ENCODE measurements around the gene PLCB1. TPM values are rescaled to one million over a fixed set of nuclear protein-coding genes. Genes with fewer than 3 reads are reported as not detected.

The PLCB1 gene
- total RNA-seq, 1 experiment from 2014 or later = 4.4 TPM

DNA sequence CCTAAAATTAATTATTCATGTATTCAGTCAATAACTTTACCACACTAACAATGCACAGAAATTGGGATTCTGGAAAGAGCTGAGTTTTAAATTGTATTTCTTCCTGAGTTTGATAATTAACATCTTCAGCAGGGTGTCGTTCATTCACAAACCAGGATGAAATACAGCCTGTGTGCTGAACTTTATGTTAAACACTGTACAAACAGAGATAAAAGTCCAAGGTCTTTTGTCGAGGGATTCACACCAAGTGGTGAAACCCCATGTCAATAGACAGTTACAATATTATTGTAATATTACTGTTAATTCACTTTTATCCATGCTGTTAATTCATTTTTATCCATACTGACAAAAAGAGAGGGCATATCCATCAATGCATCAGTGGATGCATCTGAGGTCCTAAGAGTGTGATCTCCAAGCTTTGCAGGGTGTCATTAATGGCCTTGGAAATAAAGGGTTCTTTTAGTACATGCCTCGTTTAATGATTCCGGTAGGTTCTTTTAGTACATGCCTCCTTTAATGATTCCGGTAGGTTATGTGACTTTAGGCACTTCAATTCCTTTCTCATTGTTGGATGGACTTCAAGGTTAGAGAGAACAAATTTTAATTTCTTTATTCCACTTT lies 234.3 kb downstream of the PLCB1 start:
- ChIA-PET CTCF (no interaction called here), POLR2A (ENCODE audit: unreplicated experiment) (no interaction called here)

DNA sequence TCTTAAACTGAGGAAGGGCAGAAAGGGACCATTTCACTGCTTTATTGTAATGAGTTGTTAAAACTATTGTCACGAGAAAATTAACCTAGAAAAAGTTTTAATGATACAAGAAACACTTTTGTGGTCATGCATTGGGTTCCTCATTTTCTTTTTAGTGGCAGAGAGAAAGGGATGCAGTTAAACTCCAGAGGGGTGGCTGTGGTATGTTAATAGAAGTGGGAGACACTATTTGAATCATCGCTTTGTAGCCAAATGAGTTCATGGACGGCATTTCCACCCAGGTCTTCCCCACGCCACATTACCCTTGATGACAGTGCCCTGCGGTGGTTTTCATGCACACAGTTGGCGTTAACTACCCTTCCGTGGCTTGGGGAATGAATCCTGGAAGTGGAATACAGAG lies 235.6 kb downstream of the PLCB1 start:
- H3F3A ChIP-seq (ENCODE audit: low read length, unreplicated experiment) = no peaks in the 10 kb centered on the region
- peaks cover 69% of the 10 kb centered on the region for H3K27me3 ChIP-seq (ENCODE audit: low read length)
- no peak for TF ChIP-seq EZH2 (IDR thresholded peaks at IDR 0.05; ENCODE audit: low read length, unreplicated experiment)
- no peak for TF ChIP-seq EZH2phosphoT487 (IDR thresholded peaks at IDR 0.05; ENCODE audit: borderline replicate concordance, low read length)
- TF ChIP-seq, protein P1, sequence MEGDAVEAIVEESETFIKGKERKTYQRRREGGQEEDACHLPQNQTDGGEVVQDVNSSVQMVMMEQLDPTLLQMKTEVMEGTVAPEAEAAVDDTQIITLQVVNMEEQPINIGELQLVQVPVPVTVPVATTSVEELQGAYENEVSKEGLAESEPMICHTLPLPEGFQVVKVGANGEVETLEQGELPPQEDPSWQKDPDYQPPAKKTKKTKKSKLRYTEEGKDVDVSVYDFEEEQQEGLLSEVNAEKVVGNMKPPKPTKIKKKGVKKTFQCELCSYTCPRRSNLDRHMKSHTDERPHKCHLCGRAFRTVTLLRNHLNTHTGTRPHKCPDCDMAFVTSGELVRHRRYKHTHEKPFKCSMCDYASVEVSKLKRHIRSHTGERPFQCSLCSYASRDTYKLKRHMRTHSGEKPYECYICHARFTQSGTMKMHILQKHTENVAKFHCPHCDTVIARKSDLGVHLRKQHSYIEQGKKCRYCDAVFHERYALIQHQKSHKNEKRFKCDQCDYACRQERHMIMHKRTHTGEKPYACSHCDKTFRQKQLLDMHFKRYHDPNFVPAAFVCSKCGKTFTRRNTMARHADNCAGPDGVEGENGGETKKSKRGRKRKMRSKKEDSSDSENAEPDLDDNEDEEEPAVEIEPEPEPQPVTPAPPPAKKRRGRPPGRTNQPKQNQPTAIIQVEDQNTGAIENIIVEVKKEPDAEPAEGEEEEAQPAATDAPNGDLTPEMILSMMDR (conservative IDR thresholded peaks at IDR 0.05; ENCODE audit: low read depth, low read length) = no peak
- H3K9me3 ChIP-seq (ENCODE audit: low read length) = no peaks in the 10 kb centered on the region
- no peaks in the 10 kb centered on the region for H3K79me2 ChIP-seq (ENCODE audit: low read length)
- H3K36me3 ChIP-seq (ENCODE audit: low read depth, low read length) = no peaks in the 10 kb centered on the region
- no peak overlapping the region for H3K4me2 ChIP-seq (ENCODE audit: low read length)
- H3K4me3 ChIP-seq (ENCODE audit: low read length) = no peak overlapping the region
- ChIA-PET POLR2A (ENCODE audit: unreplicated experiment) (no interaction called here), CTCF (no interaction called here)
- ATAC-seq = no peak
- no peak overlapping the region for H3K9ac ChIP-seq (ENCODE audit: low read length)
- DNase-seq = no peak
- no TSS peak for BruUV-seq (replicated peaks)
- no peaks in the 10 kb centered on the region for H3K9me2 ChIP-seq (replicated peaks; ENCODE audit: low read length)
- intact Hi-C loops (cut with micrococcal nuclease) = no loop called here
- no peaks in the 10 kb centered on the region for H3K4me1 ChIP-seq (ENCODE audit: insufficient read depth, low read length)
- H2AFZ ChIP-seq (ENCODE audit: low read length) = no peak overlapping the region
- H4K20me1 ChIP-seq (ENCODE audit: low read length) = no peaks in the 10 kb centered on the region
- H3K27ac ChIP-seq (ENCODE audit: low read length) = no peak overlapping the region

More for the DNA sequence above, 234.3 kb downstream of the PLCB1 start:
- no peaks in the 10 kb centered on the region for H3K9me2 ChIP-seq (replicated peaks; ENCODE audit: low read length)
- no peak overlapping the region for H2AFZ ChIP-seq (ENCODE audit: low read length)
- no peaks in the 10 kb centered on the region for H3K4me1 ChIP-seq (ENCODE audit: insufficient read depth, low read length)
- no peak for ATAC-seq
- H3K4me2 ChIP-seq (ENCODE audit: low read length) = no peak overlapping the region
- H3K9me3 ChIP-seq (ENCODE audit: low read length) = no peaks in the 10 kb centered on the region
- no peak overlapping the region for H3K27ac ChIP-seq (ENCODE audit: low read length)
- H4K20me1 ChIP-seq (ENCODE audit: low read length) = no peaks in the 10 kb centered on the region
- TF ChIP-seq EZH2 (IDR thresholded peaks at IDR 0.05; ENCODE audit: low read length, unreplicated experiment) (no peak), EZH2phosphoT487 (IDR thresholded peaks at IDR 0.05; ENCODE audit: borderline replicate concordance, low read length) (no peak)
- TF ChIP-seq, protein P1 (conservative IDR thresholded peaks at IDR 0.05; ENCODE audit: low read depth, low read length) = no peak
- H3K9ac ChIP-seq (ENCODE audit: low read length) = no peak overlapping the region
- no peak overlapping the region for H3K4me3 ChIP-seq (ENCODE audit: low read length)
- H3K36me3 ChIP-seq (ENCODE audit: low read depth, low read length) = no peaks in the 10 kb centered on the region
- peaks cover 66% of the 10 kb centered on the region for H3K27me3 ChIP-seq (ENCODE audit: low read length)
- DNase-seq = no peak
- H3K79me2 ChIP-seq (ENCODE audit: low read length) = no peaks in the 10 kb centered on the region
- H3F3A ChIP-seq (ENCODE audit: low read length, unreplicated experiment) = no peaks in the 10 kb centered on the region
- no TSS peak for BruUV-seq (replicated peaks)
- intact Hi-C loops (cut with micrococcal nuclease) = no loop called here

DNA sequence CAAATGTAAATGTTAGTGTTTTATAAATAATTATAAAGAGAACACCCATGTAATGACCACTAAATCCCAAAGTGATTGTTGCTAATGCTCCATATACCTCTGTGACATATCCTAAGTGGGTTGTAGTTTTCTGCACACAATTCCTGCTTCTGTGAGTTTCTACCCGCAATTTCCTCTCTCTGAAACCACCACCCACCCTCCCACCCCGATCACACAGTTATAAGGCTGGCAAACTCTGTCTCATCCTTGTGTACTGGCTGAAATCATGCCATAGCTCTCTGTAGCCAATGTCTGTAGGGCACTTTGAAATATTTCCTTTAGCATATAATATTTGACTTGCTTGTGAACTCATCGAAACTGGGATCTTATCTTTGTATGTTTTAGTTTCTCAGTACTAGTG lies 236.6 kb downstream of the PLCB1 start:
- Histone ChIP-seq H3K4me1 (ENCODE audit: insufficient read depth, low read length) (no peaks in the 10 kb centered on the region), H3K4me2 (ENCODE audit: low read length) (no peak overlapping the region), H3K27ac (ENCODE audit: low read length) (no peak overlapping the region), H3K79me2 (ENCODE audit: low read length) (no peaks in the 10 kb centered on the region), H3K36me3 (ENCODE audit: low read depth, low read length) (no peaks in the 10 kb centered on the region), H3F3A (ENCODE audit: low read length, unreplicated experiment) (no peaks in the 10 kb centered on the region), H3K9me2 (replicated peaks; ENCODE audit: low read length) (no peaks in the 10 kb centered on the region), H3K27me3 (ENCODE audit: low read length) (peaks cover 75% of the 10 kb centered on the region), H2AFZ (ENCODE audit: low read length) (no peak overlapping the region), H3K9ac (ENCODE audit: low read length) (no peak overlapping the region), H4K20me1 (ENCODE audit: low read length) (no peaks in the 10 kb centered on the region), H3K9me3 (ENCODE audit: low read length) (no peaks in the 10 kb centered on the region), H3K4me3 (ENCODE audit: low read length) (no peak overlapping the region)
- TF ChIP-seq EZH2 (IDR thresholded peaks at IDR 0.05; ENCODE audit: low read length, unreplicated experiment) (no peak), EZH2phosphoT487 (IDR thresholded peaks at IDR 0.05; ENCODE audit: borderline replicate concordance, low read length) (no peak)
- TF ChIP-seq, protein P1 (conservative IDR thresholded peaks at IDR 0.05; ENCODE audit: low read depth, low read length) = no peak
- ChIA-PET CTCF (no interaction called here), POLR2A (ENCODE audit: unreplicated experiment) (no interaction called here)
- DNase-seq = no peak
- BruUV-seq (replicated peaks) = no TSS peak
- intact Hi-C loops (cut with micrococcal nuclease) = no loop called here
- ATAC-seq = no peak

Measured in PC-3 (cell line).